Activated T-helper 1 cell treated with Interleukin-2 at 50 U/mL for 16 hours (primary cell): Measurements from ENCODE around the gene MPST.

Experiments used
- DNase-seq: peaks from one replicate; pipeline ENCODE4 v3.0.0-alpha.2; 2020; ENCODE audit warnings: low read depth

MPST gene

GRCh38 chr22:37044634-37045625 is 25.4 kb downstream of the MPST start:
- no peak for DNase-seq

- no peak for DNase-seq
Measured at GRCh38 chr22:37045958-37046357, 26.4 kb downstream of the MPST start.

- DNase-seq, result no peak
Measured at GRCh38 chr22:37046589-37046988, 27.0 kb downstream of the MPST start.

GRCh38 chr22:37047006-37047405 is 27.5 kb downstream of the MPST start:
- no peak for DNase-seq

GRCh38 chr22:37048133-37048532 is 28.6 kb downstream of the MPST start:
- no peak for DNase-seq

GRCh38 chr22:37049224-37049623 is 29.7 kb downstream of the MPST start:
- DNase-seq, result no peak

- DNase-seq, result no peak
Measured at GRCh38 chr22:37050913-37051312, 31.4 kb downstream of the MPST start.

- peak; percentile 60 for DNase-seq
Measured at GRCh38 chr22:37051391-37052385, 32.1 kb downstream of the MPST start, which contains the start of gene KCTD17. TSS of gene KCTD17 (plus strand) at chr22:37051742. CDS start at chr22:37051761, 19 bp downstream.

GRCh38 chr22:37052386-37053309 is 33.1 kb downstream of the MPST start:
- no peak for DNase-seq

- no peak for DNase-seq
Measured at GRCh38 chr22:37053310-37054055, 33.9 kb downstream of the MPST start.

GRCh38 chr22:37054056-37054395 is 34.5 kb downstream of the MPST start:
- no peak for DNase-seq

GRCh38 chr22:37054600-37055365 is 35.2 kb downstream of the MPST start:
- no peak for DNase-seq

- no peak for DNase-seq
Measured at GRCh38 chr22:37056246-37056645, 36.7 kb downstream of the MPST start.

GRCh38 chr22:37057226-37057625 is 37.7 kb downstream of the MPST start:
- DNase-seq, result no peak

GRCh38 chr22:37057796-37058510 is 38.4 kb downstream of the MPST start:
- DNase-seq, result no peak

GRCh38 chr22:37058917-37059701 is 39.6 kb downstream of the MPST start:
- DNase-seq, result no peak

- no peak for DNase-seq
Measured at GRCh38 chr22:37059876-37060449, 40.4 kb downstream of the MPST start.
